ENCODE data around the gene CPED1. TPM values are rescaled to one million over a fixed set of nuclear protein-coding genes. Genes with fewer than 3 reads are reported as not detected.
"Not testable (repeated sequence)": the region's sequence is repeated elsewhere in the genome, so short reads cannot be mapped to it uniquely, and the experiment has no call there.

The CPED1 gene
- total RNA-seq, 1 donor from 2014 or later = 38.6 TPM

DNA sequence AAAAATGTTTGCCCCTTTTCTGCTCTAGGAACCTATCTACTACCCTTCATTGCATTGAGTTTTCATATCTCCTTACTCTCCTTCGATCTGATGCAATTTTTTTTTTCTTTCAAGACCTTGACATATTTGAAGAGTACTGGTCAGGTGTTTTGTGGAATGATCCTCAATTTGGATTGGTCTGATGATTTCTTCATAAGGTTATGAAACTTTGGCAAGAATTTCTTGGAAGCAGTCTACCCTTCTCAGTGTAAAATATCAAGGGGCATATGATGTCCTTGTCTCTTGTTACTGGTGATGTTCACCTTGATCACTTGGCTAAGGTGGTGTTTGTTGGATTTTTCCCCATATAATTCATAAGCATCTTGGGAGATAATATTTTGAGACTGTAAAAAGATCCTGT is 64.7 kb downstream of the CPED1 start:
- TF ChIP-seq, protein P1, sequence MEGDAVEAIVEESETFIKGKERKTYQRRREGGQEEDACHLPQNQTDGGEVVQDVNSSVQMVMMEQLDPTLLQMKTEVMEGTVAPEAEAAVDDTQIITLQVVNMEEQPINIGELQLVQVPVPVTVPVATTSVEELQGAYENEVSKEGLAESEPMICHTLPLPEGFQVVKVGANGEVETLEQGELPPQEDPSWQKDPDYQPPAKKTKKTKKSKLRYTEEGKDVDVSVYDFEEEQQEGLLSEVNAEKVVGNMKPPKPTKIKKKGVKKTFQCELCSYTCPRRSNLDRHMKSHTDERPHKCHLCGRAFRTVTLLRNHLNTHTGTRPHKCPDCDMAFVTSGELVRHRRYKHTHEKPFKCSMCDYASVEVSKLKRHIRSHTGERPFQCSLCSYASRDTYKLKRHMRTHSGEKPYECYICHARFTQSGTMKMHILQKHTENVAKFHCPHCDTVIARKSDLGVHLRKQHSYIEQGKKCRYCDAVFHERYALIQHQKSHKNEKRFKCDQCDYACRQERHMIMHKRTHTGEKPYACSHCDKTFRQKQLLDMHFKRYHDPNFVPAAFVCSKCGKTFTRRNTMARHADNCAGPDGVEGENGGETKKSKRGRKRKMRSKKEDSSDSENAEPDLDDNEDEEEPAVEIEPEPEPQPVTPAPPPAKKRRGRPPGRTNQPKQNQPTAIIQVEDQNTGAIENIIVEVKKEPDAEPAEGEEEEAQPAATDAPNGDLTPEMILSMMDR (IDR thresholded peaks at IDR 0.05) = no peak
- H3K9me3 ChIP-seq = no peaks in the 10 kb centered on the region
- no peaks in the 10 kb centered on the region for H3K36me3 ChIP-seq
- no peaks in the 10 kb centered on the region for H3K4me1 ChIP-seq
- DNase-seq = no peak
- H3K4me3 ChIP-seq = no peak overlapping the region
- ATAC-seq = no peak
- intact Hi-C loops (cut with DNase I) = no loop called here
- no peak overlapping the region for H3K27ac ChIP-seq
- no peaks in the 10 kb centered on the region for H3K27me3 ChIP-seq (ENCODE audit: low read depth)

DNA sequence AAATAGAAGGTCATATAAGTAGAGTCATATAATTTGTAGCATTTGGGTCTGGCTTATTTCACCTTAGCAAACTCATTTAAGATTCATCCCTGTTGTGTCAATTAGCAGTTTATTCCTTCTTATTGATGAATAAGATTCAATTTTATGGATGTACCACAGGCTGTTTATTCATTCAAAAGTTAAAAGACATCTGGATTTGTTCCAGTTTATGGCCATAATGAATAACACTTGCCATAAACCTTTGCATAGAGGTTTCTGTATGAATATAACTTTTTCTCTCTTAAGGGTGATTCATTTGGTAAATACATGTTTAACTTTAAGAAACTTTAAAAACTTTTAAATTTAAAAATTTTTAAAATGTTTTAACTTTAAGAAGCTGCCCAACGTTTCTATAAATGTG is 66.4 kb downstream of the CPED1 start:
- no peaks in the 10 kb centered on the region for H3K36me3 ChIP-seq
- DNase-seq (no peak), ATAC-seq (no peak)
- no peaks in the 10 kb centered on the region for H3K4me1 ChIP-seq
- H3K4me3 ChIP-seq = no peak overlapping the region
- H3K27ac ChIP-seq = no peak overlapping the region
- H3K9me3 ChIP-seq = no peaks in the 10 kb centered on the region
- TF ChIP-seq, protein P1 (IDR thresholded peaks at IDR 0.05) = no peak
- no peaks in the 10 kb centered on the region for H3K27me3 ChIP-seq (ENCODE audit: low read depth)
- intact Hi-C loops (cut with DNase I) = no loop called here

DNA sequence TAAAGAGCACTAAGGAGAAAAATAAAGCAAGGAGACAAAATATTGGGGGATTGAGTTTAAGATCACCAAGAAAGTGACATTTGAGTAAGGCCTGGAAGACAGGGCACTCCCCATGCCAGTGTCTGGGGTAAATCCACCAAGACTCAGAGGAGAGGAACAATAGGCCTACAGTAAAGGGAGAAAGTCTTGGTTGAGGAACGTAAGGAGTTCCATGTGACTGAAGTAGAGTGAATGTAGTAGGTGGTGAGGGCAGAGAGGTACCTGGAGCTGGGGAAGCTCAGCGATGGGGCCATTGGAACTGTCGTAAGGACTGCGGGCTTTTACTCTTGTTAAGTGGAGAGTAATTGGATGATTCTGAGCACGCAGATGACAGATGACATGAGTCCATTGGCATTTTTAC is 69.4 kb downstream of the CPED1 start:
- no peaks in the 10 kb centered on the region for H3K36me3 ChIP-seq
- no peaks in the 10 kb centered on the region for H3K27me3 ChIP-seq (ENCODE audit: low read depth)
- no peak overlapping the region for H3K27ac ChIP-seq
- no peak overlapping the region for H3K4me3 ChIP-seq
- H3K9me3 ChIP-seq = no peaks in the 10 kb centered on the region
- no peaks in the 10 kb centered on the region for H3K4me1 ChIP-seq
- DNase-seq (no peak), ATAC-seq (no peak)
- TF ChIP-seq, protein P1 (IDR thresholded peaks at IDR 0.05) = no peak
- intact Hi-C loops (cut with DNase I) = no loop called here

DNA sequence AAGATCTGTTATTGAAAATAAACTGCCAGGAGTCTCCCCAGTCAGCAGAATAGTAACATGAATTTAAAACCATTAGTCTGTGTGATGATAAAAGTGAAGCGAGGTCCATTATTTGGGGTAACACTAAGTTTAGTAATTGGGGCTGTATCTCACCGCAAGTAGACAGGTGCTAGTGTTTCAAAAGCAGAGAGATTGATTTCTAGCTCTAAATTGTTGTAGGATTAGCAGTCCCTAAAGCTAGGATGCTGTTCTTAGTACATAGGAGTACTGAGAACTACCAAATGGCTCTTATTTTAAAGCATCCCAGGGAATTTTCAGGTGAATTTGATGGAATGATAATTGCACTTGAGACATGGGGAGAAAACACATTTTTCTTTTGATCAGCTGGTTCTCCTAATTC is 70.5 kb downstream of the CPED1 start:
- Histone ChIP-seq H3K27me3 (ENCODE audit: low read depth) (no peaks in the 10 kb centered on the region), H3K9me3 (no peaks in the 10 kb centered on the region), H3K36me3 (no peaks in the 10 kb centered on the region), H3K4me1 (no peaks in the 10 kb centered on the region), H3K27ac (no peak overlapping the region), H3K4me3 (no peak overlapping the region)
- no peak for ATAC-seq
- TF ChIP-seq, protein P1 (IDR thresholded peaks at IDR 0.05) = no peak
- no peak for DNase-seq
- intact Hi-C loops (cut with DNase I) = no loop called here

DNA sequence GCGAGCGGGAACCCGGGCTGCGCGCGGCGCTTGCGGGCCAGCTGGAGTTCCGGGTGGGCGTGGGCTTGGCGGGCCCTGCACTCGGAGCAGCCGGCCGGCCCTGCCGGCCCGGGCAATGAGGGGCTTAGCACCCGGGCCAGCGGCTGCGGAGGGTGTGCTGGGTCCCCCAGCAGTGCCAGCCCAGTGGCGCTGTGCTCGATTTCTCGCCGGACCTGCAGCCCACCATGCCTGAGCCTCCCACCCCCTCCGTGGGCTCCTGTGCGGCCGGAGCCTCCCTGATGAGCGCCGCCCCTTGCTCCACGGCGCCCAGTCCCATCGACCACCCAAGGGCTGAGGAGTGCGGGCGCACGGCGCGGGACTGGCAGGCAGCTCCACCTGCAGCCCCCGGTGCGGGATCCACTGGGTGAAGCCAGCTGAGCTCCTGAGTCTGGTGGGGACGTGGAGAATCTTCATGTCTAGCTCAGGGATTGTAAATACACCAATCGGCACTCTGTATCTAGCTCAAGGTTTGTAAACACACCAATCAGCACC is 71.5 kb downstream of the CPED1 start:
- H3K27ac ChIP-seq; H3K9me3 ChIP-seq; ATAC-seq; H3K27me3 ChIP-seq (ENCODE audit: low read depth); H3K4me1 ChIP-seq; H3K36me3 ChIP-seq; intact Hi-C loops (cut with DNase I); H3K4me3 ChIP-seq; DNase-seq: not testable (repeated sequence)

DNA sequence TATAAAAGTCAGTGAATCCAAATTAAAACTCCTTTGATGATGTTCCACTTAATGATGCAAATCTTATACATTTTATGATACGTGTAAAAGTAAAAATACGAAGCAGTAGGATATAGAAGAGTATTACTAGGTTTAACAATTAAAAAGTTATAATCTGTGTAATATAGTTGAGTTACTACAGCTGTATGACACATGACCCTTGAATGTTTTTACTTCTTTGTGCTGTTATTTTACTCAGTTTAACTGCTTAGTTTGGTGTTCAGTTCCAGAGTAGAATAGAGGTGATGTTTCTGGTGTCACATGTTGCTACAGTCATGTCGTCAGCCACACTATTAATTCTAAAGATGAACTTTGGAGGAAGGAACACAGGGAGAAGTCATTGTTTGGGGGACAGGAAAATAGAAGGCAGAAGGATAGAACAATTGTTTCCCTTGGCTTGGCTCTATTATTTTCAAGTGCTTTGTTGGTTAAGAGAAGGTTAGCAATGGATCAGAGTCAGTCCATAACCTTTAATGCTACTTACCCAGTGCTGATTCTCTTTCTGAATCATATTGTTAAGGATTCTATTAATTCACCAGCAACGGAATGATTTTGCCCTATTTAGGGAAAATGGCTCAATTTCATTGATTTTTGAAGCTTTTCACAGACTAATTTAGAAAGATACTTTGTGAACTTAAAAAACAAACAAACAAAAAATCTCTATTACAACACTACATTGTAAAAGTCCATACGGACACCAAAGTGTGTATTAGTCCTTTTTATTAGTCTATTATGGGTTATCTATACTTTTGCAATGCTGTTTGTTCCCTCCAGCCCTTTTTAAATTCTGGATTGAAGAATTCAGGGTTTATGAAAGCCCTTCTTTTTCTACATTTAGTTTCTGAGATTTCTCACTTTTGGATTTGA is 73.4 kb downstream of the CPED1 start:
- TF ChIP-seq, protein P1 (IDR thresholded peaks at IDR 0.05) = no peak
- Histone ChIP-seq H3K27ac (no peak overlapping the region), H3K36me3 (no peaks in the 10 kb centered on the region), H3K4me1 (no peaks in the 10 kb centered on the region), H3K4me3 (no peak overlapping the region), H3K27me3 (ENCODE audit: low read depth) (no peaks in the 10 kb centered on the region), H3K9me3 (no peaks in the 10 kb centered on the region)
- intact Hi-C loops (cut with DNase I) = no loop called here
- no peak for DNase-seq
- no peak for ATAC-seq
